Calu3 (cell line): ENCODE data around the gene IQCH. TPM values are rescaled to one million over a fixed set of nuclear protein-coding genes. Genes with fewer than 3 reads are reported as not detected.

Source experiments
- BruUV-seq: library from RNA; stranded (reverse); fragments of 400-500 nt; replicated peaks from 2 replicates; lab custom pipeline; 2021; lab: Mats Ljungman, UMichigan
- CTCF ChIA-PET: fragments of 300-600 bp; sonication (Branson Sonifier 250); formaldehyde crosslinking; loops from one replicate; lab custom pipeline; 2022; ENCODE audit warnings: antibody characterized with exemption; lab: Charles Lee
- DNase-seq: peaks from one replicate; pipeline ENCODE4 v3.0.0; 2022
- H3K27ac Mint-ChIP-seq: one replicate; pipeline ENCODE4 v1.8.0; 2022; ENCODE audit warnings: mixed read lengths; ENCODE audit not compliant: unreplicated experiment
- H3K27me3 Mint-ChIP-seq: one replicate; pipeline ENCODE4 v1.8.0; 2022; ENCODE audit warnings: mixed read lengths; ENCODE audit not compliant: unreplicated experiment
- H3K36me3 Mint-ChIP-seq: one replicate; pipeline ENCODE4 v1.8.0; 2022; ENCODE audit warnings: mild to moderate bottlenecking, moderate library complexity, mixed read lengths; ENCODE audit not compliant: insufficient read depth, unreplicated experiment
- H3K4me1 Mint-ChIP-seq: one replicate; pipeline ENCODE4 v1.8.0; 2022; ENCODE audit warnings: mild to moderate bottlenecking, low read depth, mixed read lengths; ENCODE audit not compliant: unreplicated experiment
- H3K4me3 Mint-ChIP-seq: one replicate; pipeline ENCODE4 v1.8.0; 2022; ENCODE audit warnings: mild to moderate bottlenecking, low read depth, moderate library complexity, mixed read lengths; ENCODE audit not compliant: unreplicated experiment
- H3K9me3 Mint-ChIP-seq: one replicate; pipeline ENCODE4 v1.8.0; 2022; ENCODE audit warnings: low read depth, mixed read lengths; ENCODE audit not compliant: unreplicated experiment
- intact Hi-C: fragments of 100-400 bp; cut with micrococcal nuclease; formaldehyde crosslinking; loops from one replicate; pipeline ENCODE4 v1.10.0; 2022; ENCODE audit not compliant: unreplicated experiment
- total RNA-seq: library from RNA; stranded (reverse); gene quantifications from 2 replicates; pipeline ENCODE4 v1.2.3, GENCODE V29; 2022
- TF ChIP-seq, protein P1 (sequence below): fragments of 200-600 bp; IDR thresholded peaks from one replicate; pipeline ENCODE4 v1.8.0; 2022; ENCODE audit warnings: antibody characterized with exemption; ENCODE audit not compliant: unreplicated experiment

The IQCH gene
- total RNA-seq, 1 experiment from 2014 or later, result 5.5 TPM

DNA sequence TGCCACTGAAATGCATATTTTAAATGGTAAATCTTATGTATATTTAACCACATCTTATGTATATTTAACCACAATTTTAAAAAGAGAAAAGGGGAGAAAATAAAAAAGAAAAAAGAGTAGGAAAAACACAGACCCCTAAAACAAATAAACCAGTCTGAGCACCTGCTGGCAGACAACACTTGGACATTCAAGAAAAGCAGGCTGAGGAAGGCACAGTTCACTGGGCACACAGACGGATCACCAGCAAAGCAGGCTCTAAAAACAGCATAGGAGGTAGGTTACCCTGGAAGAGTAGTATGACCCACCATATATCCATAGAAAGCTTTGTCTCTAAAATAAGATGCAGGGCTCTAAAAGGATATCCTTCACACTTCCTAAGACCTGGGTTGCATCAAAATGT is 27.2 kb upstream of the IQCH start:
- CTCF ChIA-PET, result no interaction called here
- intact Hi-C loops, result no loop called here
- Mint-ChIP-seq H3K36me3 (peaks cover 14% of the 10 kb centered on the region), H3K4me1 (peaks cover 3% of the 10 kb centered on the region), H3K27ac (no peak overlapping the region), H3K27me3 (no peaks in the 10 kb centered on the region), H3K9me3 (no peaks in the 10 kb centered on the region), H3K4me3 (no peak overlapping the region)
- BruUV-seq, result no TSS peak
- TF ChIP-seq, protein P1, sequence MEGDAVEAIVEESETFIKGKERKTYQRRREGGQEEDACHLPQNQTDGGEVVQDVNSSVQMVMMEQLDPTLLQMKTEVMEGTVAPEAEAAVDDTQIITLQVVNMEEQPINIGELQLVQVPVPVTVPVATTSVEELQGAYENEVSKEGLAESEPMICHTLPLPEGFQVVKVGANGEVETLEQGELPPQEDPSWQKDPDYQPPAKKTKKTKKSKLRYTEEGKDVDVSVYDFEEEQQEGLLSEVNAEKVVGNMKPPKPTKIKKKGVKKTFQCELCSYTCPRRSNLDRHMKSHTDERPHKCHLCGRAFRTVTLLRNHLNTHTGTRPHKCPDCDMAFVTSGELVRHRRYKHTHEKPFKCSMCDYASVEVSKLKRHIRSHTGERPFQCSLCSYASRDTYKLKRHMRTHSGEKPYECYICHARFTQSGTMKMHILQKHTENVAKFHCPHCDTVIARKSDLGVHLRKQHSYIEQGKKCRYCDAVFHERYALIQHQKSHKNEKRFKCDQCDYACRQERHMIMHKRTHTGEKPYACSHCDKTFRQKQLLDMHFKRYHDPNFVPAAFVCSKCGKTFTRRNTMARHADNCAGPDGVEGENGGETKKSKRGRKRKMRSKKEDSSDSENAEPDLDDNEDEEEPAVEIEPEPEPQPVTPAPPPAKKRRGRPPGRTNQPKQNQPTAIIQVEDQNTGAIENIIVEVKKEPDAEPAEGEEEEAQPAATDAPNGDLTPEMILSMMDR, result no peak
- no peak for DNase-seq

DNA sequence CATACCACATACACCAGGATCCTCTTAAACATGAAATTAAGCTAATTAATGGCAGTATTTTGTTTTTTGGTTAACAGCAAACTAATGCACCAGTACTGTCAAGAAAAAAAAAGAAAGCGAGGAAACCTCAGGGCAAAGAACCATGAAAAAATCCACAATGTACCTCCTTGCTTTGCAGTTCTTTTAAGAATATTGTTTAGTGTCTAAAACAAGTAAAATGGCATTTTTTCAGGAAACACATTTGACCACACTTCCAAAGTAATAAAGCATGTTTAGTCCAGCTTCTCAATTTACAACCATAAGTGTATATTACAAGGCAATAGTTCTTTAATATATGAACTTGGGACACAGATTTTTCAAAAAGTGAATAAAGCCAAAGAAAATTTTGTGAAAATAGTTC is 26.7 kb upstream of the IQCH start:
- Mint-ChIP-seq H3K4me3 (no peak overlapping the region), H3K27me3 (no peaks in the 10 kb centered on the region), H3K9me3 (no peaks in the 10 kb centered on the region), H3K4me1 (peaks cover 7% of the 10 kb centered on the region), H3K36me3 (peaks cover 14% of the 10 kb centered on the region), H3K27ac (no peak overlapping the region)
- no peak for DNase-seq
- intact Hi-C loops, result no loop called here
- CTCF ChIA-PET, result no interaction called here
- no TSS peak for BruUV-seq
- TF ChIP-seq, protein P1, result no peak

DNA sequence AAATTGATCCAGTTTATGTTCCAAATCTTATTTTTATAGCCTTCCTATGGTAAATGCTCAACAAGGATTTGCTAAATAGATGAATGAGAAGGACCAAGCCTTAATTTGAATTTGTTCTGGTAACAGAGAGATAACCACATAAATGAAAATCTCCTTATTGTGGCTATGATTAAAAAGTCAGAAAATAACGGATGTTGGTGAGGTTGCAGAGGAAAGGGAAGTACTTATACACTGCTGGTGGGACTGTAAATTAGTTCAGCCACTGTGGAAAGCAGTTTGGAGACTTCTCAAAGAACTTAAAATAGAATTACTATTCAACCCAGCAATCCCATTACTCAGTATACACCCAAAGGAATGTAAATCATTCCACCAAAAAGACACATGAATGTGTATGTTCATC is 26.3 kb upstream of the IQCH start:
- Mint-ChIP-seq H3K4me3 (no peak overlapping the region), H3K4me1 (peaks cover 12% of the 10 kb centered on the region), H3K9me3 (no peaks in the 10 kb centered on the region), H3K27ac (no peak overlapping the region), H3K27me3 (no peaks in the 10 kb centered on the region), H3K36me3 (peaks cover 16% of the 10 kb centered on the region)
- DNase-seq, result no peak
- TF ChIP-seq, protein P1, result no peak
- CTCF ChIA-PET, result no interaction called here
- intact Hi-C loops, result no loop called here
- no TSS peak for BruUV-seq

DNA sequence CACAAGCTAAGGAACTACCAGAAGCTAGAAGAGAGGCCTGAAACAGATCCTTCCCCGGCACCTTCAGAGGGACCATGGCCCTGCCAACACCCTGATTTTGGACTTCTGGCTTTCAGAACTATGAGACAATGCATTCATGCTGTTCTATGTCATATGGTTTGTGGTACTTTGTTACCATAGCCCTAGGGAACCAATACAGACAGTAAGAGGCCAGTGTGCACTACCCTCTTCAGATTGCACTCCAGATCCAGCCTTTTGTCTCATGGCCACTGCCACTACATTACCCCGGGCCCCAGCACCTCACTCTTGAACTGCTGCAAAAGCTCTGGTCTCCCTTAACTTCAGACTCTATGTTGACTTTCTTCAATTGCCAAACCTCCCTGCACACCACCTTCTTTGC is 24.1 kb upstream of the IQCH start:
- Mint-ChIP-seq H3K9me3 (no peaks in the 10 kb centered on the region), H3K36me3 (peaks cover 34% of the 10 kb centered on the region), H3K4me1 (peaks cover 13% of the 10 kb centered on the region), H3K27ac (no peak overlapping the region), H3K4me3 (no peak overlapping the region), H3K27me3 (no peaks in the 10 kb centered on the region)
- DNase-seq, result no peak
- CTCF ChIA-PET, result no interaction called here
- intact Hi-C loops, result no loop called here
- TF ChIP-seq, protein P1, result no peak
- BruUV-seq, result no TSS peak
